Mucosa of gallbladder (tissue), 1 donor: Measurements from ENCODE around the gene MTAP. TPM values are rescaled to one million over a fixed set of nuclear protein-coding genes. Genes with fewer than 3 reads are reported as not detected.

ENCODE experiments used
- DNase-seq: peaks from one replicate; pipeline ENCODE4 v3.0.0-alpha.2; 2020; ENCODE audit warnings: low spot score
- total RNA-seq: library from RNA; stranded (reverse); gene quantifications from one replicate; pipeline ENCODE4 v1.2.1, GENCODE V29; 2021
- donor health status: DM: no; HTN: no; CAD: no.

MTAP gene
- total RNA-seq, 1 donor from 2014 or later, result 29.2 TPM

GRCh38 chr9:21804791-21805190, 2.4 kb downstream of the MTAP start:
- no peak for DNase-seq

DNA sequence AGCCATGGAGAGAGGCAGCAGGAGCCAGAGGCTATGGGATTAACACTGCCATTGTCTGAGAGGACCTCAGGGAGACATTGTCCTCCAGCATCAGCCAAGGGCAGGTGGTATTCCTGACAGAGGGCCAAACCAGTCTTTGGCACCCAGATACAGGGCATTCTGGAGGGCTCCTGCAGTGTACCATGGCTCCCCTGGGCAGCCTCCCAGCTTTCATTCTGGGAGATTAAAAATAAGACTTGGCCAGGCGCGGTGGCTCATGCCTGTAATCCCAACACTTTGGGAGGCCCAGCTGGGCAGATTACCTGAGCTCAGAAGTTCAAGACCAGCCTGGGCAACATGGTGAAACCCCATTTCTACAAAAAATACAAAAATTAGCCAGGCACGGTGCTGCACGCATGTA, 4.2 kb downstream of the MTAP start:
- DNase-seq, result no peak

GRCh38 chr9:21810388-21810787, 8.0 kb downstream of the MTAP start:
- no peak for DNase-seq

DNA sequence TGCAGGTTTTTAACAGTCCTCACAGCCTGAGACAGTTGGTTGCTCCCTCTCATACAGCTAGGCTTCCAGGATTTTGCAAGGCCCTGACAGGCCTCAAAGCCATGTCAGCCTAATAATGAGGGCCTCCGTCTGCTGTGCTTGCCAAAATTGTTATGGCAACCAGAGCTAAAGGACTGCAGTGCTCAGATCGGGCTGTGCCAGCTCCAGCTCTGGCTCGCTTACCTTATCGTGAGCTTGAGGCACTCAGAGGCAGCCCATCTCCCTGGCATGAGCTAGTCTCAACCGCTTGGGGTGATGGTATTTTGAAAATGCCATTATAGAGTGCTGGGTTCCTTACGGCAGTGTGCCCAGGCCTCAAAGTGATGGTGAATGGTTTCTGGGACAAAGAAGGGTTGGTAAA, 8.4 kb downstream of the MTAP start:
- DNase-seq, result no peak

GRCh38 chr9:21811914-21812313, 9.5 kb downstream of the MTAP start:
- no peak for DNase-seq

GRCh38 chr9:21812415-21812814, 10.0 kb downstream of the MTAP start:
- no peak for DNase-seq

DNA sequence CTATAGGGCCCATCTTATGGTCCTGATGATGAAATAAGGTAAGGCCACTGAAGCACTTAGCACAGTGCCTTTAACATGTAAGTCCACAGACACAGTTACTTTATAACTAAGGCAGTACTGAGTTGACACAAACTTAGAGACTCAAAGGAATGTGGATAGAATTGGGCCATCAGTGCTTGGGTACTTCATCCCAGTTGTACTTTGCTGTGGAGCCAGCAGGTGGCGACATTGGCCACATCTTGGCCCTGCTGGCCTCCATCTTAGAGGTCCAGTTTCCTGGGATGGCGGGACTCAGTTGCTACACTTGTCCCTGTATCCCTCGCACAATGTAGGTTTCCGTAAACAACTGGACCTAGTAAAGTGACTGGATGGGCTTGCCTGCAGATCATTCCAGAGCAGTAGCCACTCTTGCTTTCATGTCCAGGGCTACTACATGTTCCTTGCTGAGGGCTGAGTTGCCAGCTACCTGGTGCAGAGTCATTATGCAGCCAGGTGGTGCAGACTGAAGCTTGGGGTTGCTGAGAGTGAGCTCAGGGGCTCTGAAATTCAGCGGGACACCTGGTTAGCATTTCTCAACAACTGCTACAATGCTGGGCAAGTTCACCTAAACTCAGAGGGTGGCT, 10.6 kb downstream of the MTAP start:
- DNase-seq, result peak; percentile 75

DNA sequence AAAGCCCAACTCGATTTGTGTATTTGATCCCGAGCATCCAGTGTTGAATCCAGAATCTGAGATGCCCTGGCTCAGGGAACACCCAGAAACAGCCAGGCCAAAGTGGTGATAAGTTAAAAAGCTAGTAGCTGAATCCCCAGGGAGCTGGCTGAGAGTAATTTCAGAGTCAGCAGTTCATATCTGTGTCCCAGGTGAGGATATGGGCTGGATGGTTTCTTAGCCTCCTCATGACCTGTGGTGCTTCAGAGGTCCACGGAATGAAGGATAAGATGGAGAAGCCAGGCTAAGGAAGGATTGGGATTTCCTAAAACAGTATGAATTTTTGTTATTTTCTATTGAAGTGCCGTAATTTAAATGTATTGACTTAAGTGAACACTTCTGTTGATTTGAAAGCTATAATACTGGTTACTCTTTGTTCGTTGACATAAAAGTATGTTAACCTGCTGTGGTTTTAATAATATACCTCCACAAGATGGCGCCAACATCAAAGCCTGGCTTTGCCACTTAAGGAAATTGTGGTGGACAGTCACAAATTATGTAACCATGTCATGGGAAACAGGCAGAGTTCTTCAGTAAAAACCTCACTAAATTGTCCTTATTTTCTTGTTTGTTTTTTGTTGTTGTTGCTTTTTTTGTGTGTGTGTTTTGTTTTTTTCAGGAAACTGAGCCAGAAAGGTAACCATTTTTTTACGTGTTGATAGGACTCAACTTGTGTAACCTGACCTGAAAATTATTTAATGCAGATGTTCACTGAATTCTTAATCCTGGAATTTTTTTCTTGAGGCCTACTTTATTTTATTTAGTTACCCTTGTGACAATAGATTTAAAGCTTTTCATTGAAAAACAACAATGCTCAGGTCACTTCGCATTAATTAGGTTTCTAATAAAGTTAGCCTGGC, 11.4 kb downstream of the MTAP start:
- DNase-seq, result peak; percentile 83

DNA sequence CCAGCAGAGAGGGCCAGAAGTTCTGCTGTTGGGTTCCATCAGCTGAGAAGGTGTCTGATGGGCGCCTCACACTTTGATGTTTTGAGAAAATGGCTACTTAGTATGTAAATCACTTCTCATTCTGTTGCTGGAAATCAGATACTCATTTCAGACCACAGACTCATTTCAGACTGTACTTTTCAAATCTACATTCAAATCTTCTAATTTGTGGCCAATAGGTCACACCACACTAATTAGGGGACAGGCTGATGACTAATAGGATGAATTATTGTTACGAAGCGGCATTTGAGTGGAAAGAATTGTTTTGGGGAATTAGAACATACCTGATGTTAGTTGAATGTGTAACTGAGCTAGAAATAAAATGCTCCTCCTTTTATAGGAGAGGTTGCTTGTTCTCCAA, 13.2 kb downstream of the MTAP start:
- DNase-seq, result no peak

- no peak for DNase-seq
Measured at GRCh38 chr9:21817176-21817575, 14.7 kb downstream of the MTAP start.

DNA sequence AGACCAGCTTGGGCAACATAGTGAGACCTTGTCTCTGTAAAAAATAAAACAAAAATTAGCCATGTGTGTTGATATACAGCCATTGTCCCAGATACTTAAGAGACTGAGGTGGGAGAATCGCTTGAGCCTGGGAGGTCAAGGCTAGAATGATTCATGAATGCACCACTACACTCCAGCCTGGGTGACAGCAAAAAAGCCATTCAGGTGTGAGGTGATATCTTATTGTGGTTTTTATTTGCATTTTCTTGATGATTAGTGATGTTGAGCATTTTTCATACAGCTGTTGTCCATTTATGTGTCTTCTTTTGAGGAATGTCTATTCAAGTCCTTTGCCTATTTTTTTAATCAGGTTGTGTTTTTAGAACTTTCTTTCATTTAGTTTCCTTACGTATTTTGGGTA, 23.2 kb downstream of the MTAP start:
- no peak for DNase-seq

DNA sequence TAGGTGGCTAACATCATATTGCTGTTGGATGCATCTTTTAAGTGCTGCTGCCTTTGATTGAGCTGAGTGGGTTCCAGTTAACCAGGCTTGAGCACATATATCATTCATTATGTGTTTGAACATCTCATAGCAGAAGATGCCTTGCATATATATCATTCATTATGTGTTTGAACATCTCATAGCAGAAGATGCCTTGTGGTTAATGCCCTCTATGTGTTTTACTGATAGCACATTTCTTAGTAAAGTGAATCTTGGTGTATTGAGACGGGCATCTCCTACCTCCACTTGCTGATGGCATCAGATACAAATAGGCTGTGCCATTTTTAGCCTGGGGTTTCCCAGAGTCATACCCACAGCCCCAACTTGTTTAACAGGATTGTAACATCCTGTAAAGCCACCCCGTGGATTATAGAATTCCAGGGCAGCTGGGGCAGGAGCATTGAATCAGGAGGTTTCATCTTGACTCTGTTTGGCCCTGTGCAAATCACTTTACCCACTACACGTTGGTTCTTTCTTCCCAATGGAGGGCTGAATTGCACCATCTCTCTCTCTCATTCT, 26.5 kb downstream of the MTAP start:
- no peak for DNase-seq

DNA sequence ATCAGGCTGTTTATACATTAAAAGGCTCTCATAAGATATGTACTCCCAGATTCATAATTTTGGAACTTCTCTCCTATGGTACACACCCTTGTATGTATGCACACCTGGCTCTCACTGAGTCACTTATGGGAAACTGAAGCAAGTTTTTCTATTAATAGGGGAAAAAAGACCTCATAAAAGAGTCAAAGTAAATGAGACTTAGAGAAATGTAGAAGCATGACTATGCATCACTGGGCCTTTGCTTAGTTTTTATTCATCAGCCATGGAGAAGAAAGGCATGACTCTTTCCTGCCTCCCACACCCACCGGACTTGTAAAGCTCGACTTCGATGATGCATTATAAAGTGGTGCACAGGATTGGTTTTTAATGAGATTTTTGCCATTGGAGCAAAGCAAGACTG, 28.2 kb downstream of the MTAP start:
- DNase-seq, result no peak

- DNase-seq, result no peak
Measured at GRCh38 chr9:21831841-21832509, 29.5 kb downstream of the MTAP start.

DNA sequence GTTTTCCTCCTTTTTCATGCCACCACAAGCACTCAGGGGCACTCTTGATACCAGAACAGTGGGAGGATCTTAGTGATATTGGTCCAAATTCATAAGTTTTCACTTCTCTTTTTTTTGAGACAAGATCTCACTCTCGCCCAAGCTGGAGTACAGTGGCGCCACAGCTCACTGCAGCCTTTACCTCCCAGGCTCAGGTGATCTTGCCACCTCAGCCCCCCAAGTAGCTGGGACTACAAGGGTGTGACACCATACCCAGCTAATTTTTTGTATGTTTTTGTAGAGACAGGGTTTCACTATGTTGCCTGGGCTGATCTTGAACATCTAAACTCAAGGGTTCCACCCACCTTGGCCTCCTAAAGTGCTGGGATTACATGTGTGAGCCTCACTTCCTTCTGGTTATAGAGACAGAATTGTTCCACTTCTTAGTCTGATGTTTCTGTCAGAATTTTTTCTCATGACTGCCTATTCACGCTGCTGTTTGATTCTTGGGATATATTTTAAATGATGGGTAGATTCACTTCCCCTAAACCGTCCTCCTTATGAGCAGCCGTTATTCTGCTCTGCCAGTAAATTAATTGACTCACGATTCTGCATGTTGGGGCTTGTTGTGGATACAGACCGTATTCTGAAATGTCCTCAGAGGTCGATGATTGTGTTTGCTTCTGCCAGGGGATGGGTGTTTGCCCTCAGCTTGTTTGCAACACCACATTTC, 30.8 kb downstream of the MTAP start:
- DNase-seq, result no peak

DNA sequence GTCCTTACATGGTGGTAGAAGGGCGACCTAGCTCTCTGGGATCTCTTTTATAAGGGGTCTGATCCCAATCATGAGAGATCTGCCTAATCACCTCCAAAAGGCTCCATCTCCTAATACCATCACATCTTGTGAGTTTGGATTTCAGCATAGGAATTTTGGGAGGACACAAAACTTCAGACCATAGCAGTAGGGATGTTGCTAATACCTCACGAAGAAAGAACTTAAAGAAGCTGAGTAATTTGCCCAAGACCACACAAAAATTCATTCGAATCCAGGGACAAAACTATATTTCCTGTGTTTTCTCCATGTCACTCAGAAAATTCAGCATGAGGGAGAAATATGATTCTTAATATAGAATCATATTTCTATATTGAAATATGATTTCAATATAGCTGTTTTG, 32.7 kb downstream of the MTAP start:
- no peak for DNase-seq

GRCh38 chr9:21836437-21837161, 34.2 kb downstream of the MTAP start:
- no peak for DNase-seq

DNA sequence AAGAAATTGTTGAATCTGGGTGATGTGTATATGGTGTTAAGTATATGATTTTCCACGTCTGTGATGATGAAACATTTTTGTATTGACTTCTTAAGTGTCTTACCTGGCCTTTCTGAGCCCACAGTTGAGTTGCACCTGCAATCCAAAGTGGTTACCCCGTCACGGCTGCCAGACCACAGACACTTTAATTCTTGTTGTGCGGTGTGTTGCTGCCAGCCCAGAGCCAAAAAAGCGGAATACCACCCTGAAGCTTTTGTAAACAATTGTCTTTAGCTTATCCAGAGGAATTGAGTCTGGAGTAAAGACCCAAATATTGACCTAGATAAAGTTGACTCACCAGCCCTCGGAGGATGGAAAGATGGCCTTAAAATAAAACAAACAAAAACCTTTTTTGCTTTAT, 35.1 kb downstream of the MTAP start:
- DNase-seq, result no peak

GRCh38 chr9:21840647-21841046, 38.2 kb downstream of the MTAP start:
- DNase-seq, result no peak

- DNase-seq, result no peak
Measured at GRCh38 chr9:21841133-21841532, 38.7 kb downstream of the MTAP start.

DNA sequence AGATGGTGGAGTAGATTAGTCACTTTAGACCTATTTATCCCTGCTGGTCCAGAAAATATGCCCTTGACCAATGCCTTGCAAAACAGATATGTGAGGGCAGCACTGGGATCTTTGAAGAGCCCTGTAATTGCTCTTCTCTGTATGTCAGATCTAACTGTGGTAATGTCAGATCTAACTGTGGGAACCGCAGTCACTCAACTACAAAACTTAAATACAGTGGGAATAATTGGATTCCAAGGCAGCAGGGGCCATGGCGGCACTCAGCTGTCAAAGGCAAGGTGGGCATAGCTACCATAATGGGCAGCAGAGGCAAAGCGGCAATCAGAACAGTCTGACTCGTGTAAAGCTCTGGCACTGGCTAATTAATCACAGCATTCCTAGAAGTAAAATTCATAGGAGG, 46.2 kb downstream of the MTAP start:
- DNase-seq, result no peak
